AG09319 (cell line): Measurements from ENCODE around the gene FAM171A2.
"Not testable (repeated sequence)": the region's sequence is repeated elsewhere in the genome, so short reads cannot be mapped to it uniquely, and the experiment has no call there.

ENCODE experiments used
- DNase-seq: peaks from one replicate; pipeline ENCODE4 v3.0.0-alpha.2; 2010; ENCODE audit warnings: low read depth; ENCODE audit errors: extremely low read depth
- CTCF ChIP-seq: IDR thresholded peaks from 2 replicates; pipeline ENCODE4 v1.5.1; 2011; ENCODE audit warnings: low read depth, mild to moderate bottlenecking, inconsistent platforms, low read length, moderate library complexity

The FAM171A2 gene

GRCh38 chr17:44375196-44376017 is 11.8 kb upstream of the FAM171A2 start:
- no peak for TF ChIP-seq CTCF
- no peak for DNase-seq

GRCh38 chr17:44374306-44375195 is 10.9 kb upstream of the FAM171A2 start:
- no peak for TF ChIP-seq CTCF
- DNase-seq: no peak

GRCh38 chr17:44372036-44372435 is 8.4 kb upstream of the FAM171A2 start:
- no peak for TF ChIP-seq CTCF

GRCh38 chr17:44369414-44370023 is 5.9 kb upstream of the FAM171A2 start:
- not testable (repeated sequence) for DNase-seq

More at GRCh38 chr17:44372036-44372435, 8.4 kb upstream of the FAM171A2 start:
- DNase-seq: no peak

- DNase-seq: not testable (repeated sequence)
These were observed 5.0 kb upstream of the FAM171A2 start for GRCh38 chr17:44368391-44369243.

- TF ChIP-seq CTCF: no peak
- no peak for DNase-seq
These were observed 3.8 kb upstream of the FAM171A2 start for GRCh38 chr17:44367231-44367979.

- DNase-seq: not testable (repeated sequence)
These were observed 1.4 kb upstream of the FAM171A2 start for GRCh38 chr17:44365051-44365450.
